H1 (cell line): Measurements from ENCODE around the gene CNGB1. TPM values are rescaled to one million over a fixed set of nuclear protein-coding genes. Genes with fewer than 3 reads are reported as not detected.
"Not testable (repeated sequence)": the region's sequence is repeated elsewhere in the genome, so short reads cannot be mapped to it uniquely, and the experiment has no call there.

Experiments used
- CTCF ChIA-PET: fragments of 300-600 bp; sonication (Branson Sonifier 250); formaldehyde crosslinking; loops from one replicate; lab custom pipeline; 2021; ENCODE audit not compliant: partially characterized antibody; lab: Charles Lee
- POLR2A ChIA-PET: fragments of 300-600 bp; sonication (Branson Sonifier 250); formaldehyde crosslinking; loops from one replicate; lab custom pipeline; 2021; ENCODE audit warnings: inconsistent platforms; ENCODE audit not compliant: partially characterized antibody; lab: Charles Lee
- DNase-seq, 2 experiments: peaks; one replicate each; pipeline versions ENCODE4 v3.0.0 to v3.0.0-alpha.2; 2010 to 2022; ENCODE audit warnings: low spot score in 2 of 2, low read depth in 1 of 2, mixed read lengths in 1 of 2
- FAIRE-seq: peaks from 2 replicates; lab custom pipeline; 2011; peaks lifted over from hg19 to GRCh38; lab: Jason Lieb, UNC
- H2AFZ ChIP-seq: 2 replicates; pipeline ENCODE4 v1.8.1; 2012; ENCODE audit warnings: low read length, inconsistent platforms
- H2AK5ac ChIP-seq: 2 replicates; pipeline ENCODE4 v1.6.1; 2013; ENCODE audit warnings: low read depth, low read length
- H2BK120ac ChIP-seq: replicated peaks from 2 replicates; pipeline ENCODE3; 2013; ENCODE audit warnings: low read depth, low read length, inconsistent platforms
- H2BK12ac ChIP-seq: 2 replicates; pipeline ENCODE4 v1.6.1; 2013; ENCODE audit warnings: low read depth, low read length
- H2BK15ac ChIP-seq: 2 replicates; pipeline ENCODE4 v1.6.1; 2013; ENCODE audit warnings: low read length
- H2BK20ac ChIP-seq: 2 replicates; pipeline ENCODE4 v1.6.1; 2013; ENCODE audit warnings: low read length
- H2BK5ac ChIP-seq: 2 replicates; pipeline ENCODE4 v1.6.1; 2013; ENCODE audit warnings: low read depth, low read length
- H3K14ac ChIP-seq: 2 replicates; pipeline ENCODE4 v1.6.1; 2013; ENCODE audit warnings: inconsistent platforms; ENCODE audit not compliant: insufficient read length
- H3K18ac ChIP-seq: 2 replicates; pipeline ENCODE4 v1.6.1; 2013; ENCODE audit warnings: low read length; ENCODE audit errors: extremely low read depth
- H3K23ac ChIP-seq: 2 replicates; pipeline ENCODE4 v1.6.1; 2013; ENCODE audit warnings: inconsistent platforms; ENCODE audit not compliant: insufficient read length
- H3K23me2 ChIP-seq: 2 replicates; pipeline ENCODE4 v1.6.1; 2013; ENCODE audit warnings: low read depth, low read length
- H3K27ac ChIP-seq: 2 replicates; pipeline ENCODE4 v1.6.1; 2011; ENCODE audit warnings: low read depth, low read length, inconsistent platforms
- H3K27me3 ChIP-seq, 4 experiments: replicated peaks in 1 of 4; 1 replicate in 1 of 4; 2 replicates in 3 of 4; pipeline versions ENCODE4 v1.6.1 to v1.8.1; 2011 to 2013; ENCODE audit warnings: low read length in 3 of 4, mild to moderate bottlenecking in 3 of 4, inconsistent platforms in 2 of 4, mixed read lengths in 2 of 4, moderate library complexity in 1 of 4; ENCODE audit not compliant: control insufficient read depth in 3 of 4, insufficient read depth in 3 of 4; ENCODE audit errors: extremely low read depth in 1 of 4
- H3K36me3 ChIP-seq, 4 experiments: 2 replicates each; pipeline versions ENCODE4 v1.6.1 to v1.8.1; 2011 to 2013; ENCODE audit warnings: mild to moderate bottlenecking in 4 of 4, low read length in 3 of 4, moderate library complexity in 2 of 4, control low read depth in 1 of 4, inconsistent platforms in 1 of 4; ENCODE audit not compliant: insufficient read depth in 4 of 4, control insufficient read depth in 2 of 4
- H3K4ac ChIP-seq: replicated peaks from 2 replicates; pipeline ENCODE3; 2013; ENCODE audit warnings: low read length, low read depth, mixed read lengths, inconsistent platforms; ENCODE audit not compliant: insufficient read length
- H3K4me1 ChIP-seq, 4 experiments: replicated peaks in 1 of 4; 1 replicate in 1 of 4; 2 replicates in 3 of 4; pipeline versions ENCODE4 v1.6.1 to v1.8.1; 2011 to 2013; ENCODE audit warnings: low read length in 3 of 4, inconsistent platforms in 2 of 4, mixed read lengths in 1 of 4; ENCODE audit not compliant: insufficient read depth in 4 of 4, control insufficient read depth in 3 of 4
- H3K4me2 ChIP-seq, 2 experiments: 2 replicates each; pipeline versions ENCODE4 v1.6.1 to v1.8.1; 2011 to 2013; ENCODE audit warnings: low read depth in 2 of 2, low read length in 2 of 2, control low read depth in 1 of 2, inconsistent platforms in 1 of 2, mild to moderate bottlenecking in 1 of 2; ENCODE audit not compliant: insufficient read depth in 1 of 2
- H3K4me3 ChIP-seq, 4 experiments: fragments of 200-600, 300-600 bp in 1 of 4; sonication (generic), shearing (Covaris generic), sonication (Bioruptor Twin) in 1 of 4; 2 replicates each; pipeline versions ENCODE4 v1.5.1 to v1.8.1; 2011 to 2016; ENCODE audit warnings: low read length in 4 of 4, low read depth in 3 of 4, control low read depth in 2 of 4, inconsistent platforms in 2 of 4, mild to moderate bottlenecking in 2 of 4, mixed read lengths in 1 of 4, moderate library complexity in 1 of 4; ENCODE audit not compliant: insufficient read depth in 2 of 4; ENCODE audit errors: extremely low read depth in 1 of 4
- H3K56ac ChIP-seq: replicated peaks from 2 replicates; pipeline ENCODE3; 2013; ENCODE audit warnings: low read depth, mild to moderate bottlenecking, mixed read lengths, low read length, inconsistent platforms; ENCODE audit not compliant: insufficient read length
- H3K79me1 ChIP-seq: 2 replicates; pipeline ENCODE4 v1.6.1; 2013; ENCODE audit warnings: low read depth, low read length, control low read depth
- H3K79me2 ChIP-seq, 2 experiments: 2 replicates each; pipeline versions ENCODE4 v1.6.1 to v1.8.1; 2012 to 2013; ENCODE audit warnings: low read length in 2 of 2, mild to moderate bottlenecking in 2 of 2, inconsistent platforms in 1 of 2; ENCODE audit not compliant: insufficient read depth in 2 of 2, control insufficient read depth in 1 of 2
- H3K9ac ChIP-seq, 4 experiments: replicated peaks in 1 of 4; 1 replicate in 1 of 4; 2 replicates in 3 of 4; pipeline versions ENCODE4 v1.6.1 to v1.8.1; 2011 to 2013; ENCODE audit warnings: low read depth in 3 of 4, low read length in 3 of 4, control low read depth in 2 of 4, mild to moderate bottlenecking in 2 of 4, moderate library complexity in 2 of 4, inconsistent platforms in 1 of 4; ENCODE audit errors: extremely low read depth in 1 of 4
- H3K9me3 ChIP-seq, 2 experiments: 2 replicates each; pipeline versions ENCODE4 v1.6.1 to v1.8.1; 2012 to 2013; ENCODE audit warnings: mild to moderate bottlenecking in 2 of 2, moderate library complexity in 2 of 2, control low read depth in 1 of 2, inconsistent platforms in 1 of 2, low read depth in 1 of 2, low read length in 1 of 2, mixed read lengths in 1 of 2; ENCODE audit not compliant: insufficient read depth in 2 of 2
- H4K20me1 ChIP-seq, 2 experiments: replicated peaks in 1 of 2; 2 replicates each; pipeline versions ENCODE3 to v1.8.1; 2011 to 2013; ENCODE audit warnings: inconsistent platforms in 2 of 2, low read length in 2 of 2, mild to moderate bottlenecking in 1 of 2; ENCODE audit not compliant: insufficient read depth in 2 of 2, control insufficient read depth in 1 of 2
- H4K5ac ChIP-seq: 2 replicates; pipeline ENCODE4 v1.6.1; 2013; ENCODE audit warnings: low read length, low read depth, mixed read lengths, inconsistent platforms; ENCODE audit not compliant: insufficient read length
- H4K8ac ChIP-seq: 2 replicates; pipeline ENCODE4 v1.8.0; 2013; ENCODE audit warnings: mild to moderate bottlenecking, moderate library complexity, low read length, inconsistent platforms; ENCODE audit not compliant: insufficient read depth; ENCODE audit errors: extremely low read depth
- H4K91ac ChIP-seq: replicated peaks from 2 replicates; pipeline ENCODE3; 2013; ENCODE audit warnings: low read length, mixed read lengths, inconsistent platforms; ENCODE audit not compliant: insufficient read length
- WGBS, 2 experiments: shearing (Covaris generic) in 1 of 2; methylation state at CpG; one replicate each; pipeline versions ENCODE4 v1.1.6 to v1.1.7; 2013 to 2015; ENCODE audit warnings: low lambda C conversion rate in 2 of 2, mixed read lengths in 2 of 2, inconsistent platforms in 1 of 2, low coverage in 1 of 2, missing lambda C conversion rate in 1 of 2; ENCODE audit not compliant: insufficient replicate concordance in 2 of 2, insufficient coverage in 1 of 2, insufficient read length in 1 of 2; ENCODE audit errors: extremely low coverage in 1 of 2, missing lambda C conversion rate in 1 of 2; 5-methylcytosine and 5-hydroxymethylcytosine counted together
- polyA plus RNA-seq, 7 experiments: library from polyadenylated mRNA; depleted of rRNA in 3 of 7; stranded (reverse) in 5 of 7; unstranded in 2 of 7; fragments of >200 nt in 5 of 7; fragments of 200-250 nt in 2 of 7; gene quantifications; 1 replicate in 5 of 7; 2 replicates in 1 of 7; 4 replicates in 1 of 7; pipeline versions ENCODE4 v1.2.1 to v1.2.3, GENCODE V29; 2011 to 2013; ENCODE audit warnings: missing spikeins in 2 of 7, mixed read lengths in 2 of 7
- total RNA-seq: library from RNA; stranded (reverse); fragmentation: NEBNext Ultra II Directional; extraction: Animal tissue kit (Norgen Biotek cat#: 25700); gene quantifications from 2 replicates; pipeline ENCODE4 v1.2.1, GENCODE V29; 2021

CNGB1 gene
- total and polyA plus RNA-seq, 2 of the 8 experiments (the other 6 are each of a cell fraction or from before 2014, with no cell fraction given), result not detected

DNA sequence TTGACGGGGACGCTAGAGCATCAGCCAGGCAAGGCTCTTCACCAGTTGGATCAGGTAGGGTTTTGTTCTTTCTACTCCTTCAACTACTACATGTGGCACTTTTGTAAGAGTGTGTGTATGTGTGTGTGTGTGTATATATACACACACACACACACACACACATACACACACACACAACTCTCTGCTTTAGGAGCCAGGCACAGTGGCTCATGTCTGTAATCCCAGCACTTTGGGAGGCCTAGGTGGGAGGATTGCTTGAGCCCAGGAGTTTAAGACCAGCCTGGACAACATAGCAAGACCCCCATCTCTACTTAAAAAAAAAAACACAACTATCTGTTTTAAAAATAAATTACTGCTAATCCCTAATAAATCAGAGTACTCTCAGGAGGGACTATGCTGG, 53.4 kb downstream of the CNGB1 start:
- H2BK5ac ChIP-seq, H2BK15ac ChIP-seq, CTCF ChIA-PET, H3K27me3 ChIP-seq, H3K36me3 ChIP-seq, H2BK20ac ChIP-seq, H3K4me1 ChIP-seq, H4K5ac ChIP-seq, H3K18ac ChIP-seq, DNase-seq, H4K20me1 ChIP-seq, H3K4me2 ChIP-seq, H4K91ac ChIP-seq, H3K79me2 ChIP-seq, H2BK12ac ChIP-seq, H3K14ac ChIP-seq, POLR2A ChIA-PET, H3K9ac ChIP-seq, H2BK120ac ChIP-seq, FAIRE-seq, H3K23ac ChIP-seq, H2AFZ ChIP-seq, H2AK5ac ChIP-seq, H3K9me3 ChIP-seq, H3K56ac ChIP-seq, H3K27ac ChIP-seq, H3K4me3 ChIP-seq, H3K4ac ChIP-seq, H4K8ac ChIP-seq, H3K79me1 ChIP-seq, H3K23me2 ChIP-seq: not testable (repeated sequence)
- WGBS, 2 experiments, result 80% methylated on average over 2 of the region's 2 CpGs; no CpG with 5 or more reads in 1 of the 2 experiments
